ENCODE results near the gene TIAM1.

TIAM1 gene, protein sequence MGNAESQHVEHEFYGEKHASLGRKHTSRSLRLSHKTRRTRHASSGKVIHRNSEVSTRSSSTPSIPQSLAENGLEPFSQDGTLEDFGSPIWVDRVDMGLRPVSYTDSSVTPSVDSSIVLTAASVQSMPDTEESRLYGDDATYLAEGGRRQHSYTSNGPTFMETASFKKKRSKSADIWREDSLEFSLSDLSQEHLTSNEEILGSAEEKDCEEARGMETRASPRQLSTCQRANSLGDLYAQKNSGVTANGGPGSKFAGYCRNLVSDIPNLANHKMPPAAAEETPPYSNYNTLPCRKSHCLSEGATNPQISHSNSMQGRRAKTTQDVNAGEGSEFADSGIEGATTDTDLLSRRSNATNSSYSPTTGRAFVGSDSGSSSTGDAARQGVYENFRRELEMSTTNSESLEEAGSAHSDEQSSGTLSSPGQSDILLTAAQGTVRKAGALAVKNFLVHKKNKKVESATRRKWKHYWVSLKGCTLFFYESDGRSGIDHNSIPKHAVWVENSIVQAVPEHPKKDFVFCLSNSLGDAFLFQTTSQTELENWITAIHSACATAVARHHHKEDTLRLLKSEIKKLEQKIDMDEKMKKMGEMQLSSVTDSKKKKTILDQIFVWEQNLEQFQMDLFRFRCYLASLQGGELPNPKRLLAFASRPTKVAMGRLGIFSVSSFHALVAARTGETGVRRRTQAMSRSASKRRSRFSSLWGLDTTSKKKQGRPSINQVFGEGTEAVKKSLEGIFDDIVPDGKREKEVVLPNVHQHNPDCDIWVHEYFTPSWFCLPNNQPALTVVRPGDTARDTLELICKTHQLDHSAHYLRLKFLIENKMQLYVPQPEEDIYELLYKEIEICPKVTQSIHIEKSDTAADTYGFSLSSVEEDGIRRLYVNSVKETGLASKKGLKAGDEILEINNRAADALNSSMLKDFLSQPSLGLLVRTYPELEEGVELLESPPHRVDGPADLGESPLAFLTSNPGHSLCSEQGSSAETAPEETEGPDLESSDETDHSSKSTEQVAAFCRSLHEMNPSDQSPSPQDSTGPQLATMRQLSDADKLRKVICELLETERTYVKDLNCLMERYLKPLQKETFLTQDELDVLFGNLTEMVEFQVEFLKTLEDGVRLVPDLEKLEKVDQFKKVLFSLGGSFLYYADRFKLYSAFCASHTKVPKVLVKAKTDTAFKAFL (N-terminal part only)

DNA sequence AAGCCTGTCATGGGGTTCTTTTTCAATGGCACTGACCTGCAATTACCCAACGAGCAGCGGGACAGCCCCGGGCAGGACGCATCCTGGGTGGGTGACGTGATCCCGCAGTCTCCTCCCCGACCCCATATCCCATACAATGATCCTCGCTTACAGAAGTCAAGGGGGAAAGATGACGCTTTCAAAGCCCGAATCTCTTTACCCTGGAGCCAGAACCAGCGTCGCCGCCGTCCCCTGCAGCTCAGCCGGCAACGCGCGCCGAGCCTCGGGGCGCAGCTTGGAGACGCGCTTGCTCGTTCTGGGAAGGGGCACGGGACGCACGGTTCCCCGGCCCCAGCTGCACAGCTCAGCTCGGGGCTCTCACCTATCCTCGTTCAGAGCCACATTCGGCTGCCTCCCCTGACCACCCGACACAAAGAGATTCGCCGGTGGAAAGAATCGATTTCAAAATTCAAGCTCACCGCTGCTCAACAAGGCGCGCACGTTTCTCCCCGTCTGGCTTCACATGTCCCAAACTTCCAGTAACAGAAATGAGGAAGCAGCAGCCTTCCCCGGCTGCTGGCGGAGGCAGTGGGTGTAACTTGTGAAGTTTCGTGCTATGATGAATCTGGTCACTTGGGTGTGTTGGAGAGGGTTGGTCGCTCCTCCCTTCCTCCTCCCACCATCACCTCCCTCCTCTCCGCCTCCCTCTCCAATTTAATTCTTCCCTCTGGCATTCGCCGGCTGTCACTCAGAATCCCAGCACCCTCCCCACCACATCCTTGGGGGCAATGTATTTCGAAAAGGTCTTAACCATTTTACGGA lies at the start of gene TIAM1:
TSS of gene TIAM1 (minus strand) at position 582 of the 801 bp plus-strand sequence. CDS start 77,289 bp downstream, outside the sequence.
- peak; percentile 84 for DNase-seq (ENCODE audit: low read depth)
- H3K4me3 ChIP-seq (ENCODE audit: control insufficient read depth, low read depth, low read length) = peak within 1 kb of the TSS; percentile 63
- TF ChIP-seq, protein P1, sequence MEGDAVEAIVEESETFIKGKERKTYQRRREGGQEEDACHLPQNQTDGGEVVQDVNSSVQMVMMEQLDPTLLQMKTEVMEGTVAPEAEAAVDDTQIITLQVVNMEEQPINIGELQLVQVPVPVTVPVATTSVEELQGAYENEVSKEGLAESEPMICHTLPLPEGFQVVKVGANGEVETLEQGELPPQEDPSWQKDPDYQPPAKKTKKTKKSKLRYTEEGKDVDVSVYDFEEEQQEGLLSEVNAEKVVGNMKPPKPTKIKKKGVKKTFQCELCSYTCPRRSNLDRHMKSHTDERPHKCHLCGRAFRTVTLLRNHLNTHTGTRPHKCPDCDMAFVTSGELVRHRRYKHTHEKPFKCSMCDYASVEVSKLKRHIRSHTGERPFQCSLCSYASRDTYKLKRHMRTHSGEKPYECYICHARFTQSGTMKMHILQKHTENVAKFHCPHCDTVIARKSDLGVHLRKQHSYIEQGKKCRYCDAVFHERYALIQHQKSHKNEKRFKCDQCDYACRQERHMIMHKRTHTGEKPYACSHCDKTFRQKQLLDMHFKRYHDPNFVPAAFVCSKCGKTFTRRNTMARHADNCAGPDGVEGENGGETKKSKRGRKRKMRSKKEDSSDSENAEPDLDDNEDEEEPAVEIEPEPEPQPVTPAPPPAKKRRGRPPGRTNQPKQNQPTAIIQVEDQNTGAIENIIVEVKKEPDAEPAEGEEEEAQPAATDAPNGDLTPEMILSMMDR (conservative IDR thresholded peaks at IDR 0.05; ENCODE audit: control insufficient read depth, insufficient read depth, low read depth, low read length) = no peak

DNA sequence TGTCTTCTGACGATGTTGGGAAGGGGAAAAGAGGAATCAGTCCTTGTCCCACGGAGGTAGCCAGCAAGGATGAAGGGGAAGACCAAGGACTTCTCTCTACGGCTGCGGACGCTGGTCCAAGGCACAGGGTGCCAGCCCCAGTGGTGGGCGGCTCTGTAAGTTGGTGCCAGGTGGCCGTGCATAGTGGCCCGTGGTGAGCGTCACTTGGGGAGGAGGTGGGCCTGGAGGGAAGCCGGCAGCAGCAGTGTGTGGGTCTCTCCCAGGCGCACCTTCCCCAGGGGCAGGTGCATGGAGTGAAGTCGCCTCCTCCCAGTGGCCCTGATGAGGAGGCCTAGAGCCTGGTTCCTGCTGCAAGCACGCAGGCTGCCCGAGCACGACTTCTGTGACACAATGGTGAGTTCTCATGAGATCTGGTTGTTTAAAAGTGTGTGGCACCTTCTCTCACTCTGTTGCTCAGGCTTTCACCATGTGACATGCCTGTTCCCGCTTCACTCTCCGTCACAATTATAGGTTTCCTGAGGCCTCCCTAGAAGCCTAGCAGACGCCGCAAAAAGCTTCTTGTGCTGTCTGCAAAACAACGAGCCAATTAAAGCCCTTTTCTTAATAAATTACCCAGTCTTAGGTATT lies 43.6 kb upstream of the TIAM1 start:
- TF ChIP-seq, protein P1 (conservative IDR thresholded peaks at IDR 0.05; ENCODE audit: control insufficient read depth, insufficient read depth, low read depth, low read length) = no peak
- H3K4me3 ChIP-seq (ENCODE audit: control insufficient read depth, low read depth, low read length) = no peak overlapping the region
- no peak for DNase-seq (ENCODE audit: low read depth)

DNA sequence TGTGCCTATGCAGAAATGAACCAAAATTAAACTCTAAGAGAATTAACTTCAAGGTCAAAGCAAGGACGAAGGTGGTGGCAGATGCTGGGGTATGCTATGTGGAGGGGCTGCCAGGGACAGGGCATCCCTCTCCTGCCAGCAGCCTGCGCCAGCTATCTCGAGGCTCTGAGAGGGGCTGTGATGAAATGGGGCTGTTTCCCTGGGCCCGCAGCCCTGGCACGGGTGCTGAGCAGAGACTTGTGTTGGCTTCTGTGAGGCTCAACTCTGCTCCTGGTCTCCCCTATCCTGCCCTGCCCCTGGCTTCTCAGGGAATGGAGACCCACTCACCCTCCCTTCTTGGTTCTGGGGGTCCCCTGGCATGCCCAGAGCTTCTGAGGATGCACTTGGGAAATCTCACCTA lies 41.9 kb upstream of the TIAM1 start:
- DNase-seq (ENCODE audit: low read depth) = no peak
- TF ChIP-seq, protein P1 (conservative IDR thresholded peaks at IDR 0.05; ENCODE audit: control insufficient read depth, insufficient read depth, low read depth, low read length) = no peak
- no peak overlapping the region for H3K4me3 ChIP-seq (ENCODE audit: control insufficient read depth, low read depth, low read length)

DNA sequence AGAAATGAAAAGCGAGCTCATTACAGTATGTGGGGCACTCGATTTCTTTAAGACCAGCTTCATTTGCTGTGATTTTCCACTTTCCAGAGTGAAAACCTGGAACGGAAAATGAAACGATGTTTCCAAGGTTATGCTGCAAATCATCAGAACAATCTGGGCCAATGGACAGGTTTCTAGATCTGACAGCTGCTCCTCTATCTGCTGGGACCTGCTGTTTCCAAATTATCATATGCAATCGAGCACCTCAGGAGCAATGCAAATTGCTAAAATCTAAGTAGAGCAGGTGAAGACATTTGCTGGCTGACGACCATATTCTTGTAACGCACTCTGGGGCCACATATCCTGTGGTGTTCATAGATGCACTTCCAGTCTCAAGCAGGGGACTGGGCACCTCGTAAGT lies 39.7 kb upstream of the TIAM1 start:
- TF ChIP-seq, protein P1 (conservative IDR thresholded peaks at IDR 0.05; ENCODE audit: control insufficient read depth, insufficient read depth, low read depth, low read length) = no peak
- no peak overlapping the region for H3K4me3 ChIP-seq (ENCODE audit: control insufficient read depth, low read depth, low read length)
- DNase-seq (ENCODE audit: low read depth) = no peak

DNA sequence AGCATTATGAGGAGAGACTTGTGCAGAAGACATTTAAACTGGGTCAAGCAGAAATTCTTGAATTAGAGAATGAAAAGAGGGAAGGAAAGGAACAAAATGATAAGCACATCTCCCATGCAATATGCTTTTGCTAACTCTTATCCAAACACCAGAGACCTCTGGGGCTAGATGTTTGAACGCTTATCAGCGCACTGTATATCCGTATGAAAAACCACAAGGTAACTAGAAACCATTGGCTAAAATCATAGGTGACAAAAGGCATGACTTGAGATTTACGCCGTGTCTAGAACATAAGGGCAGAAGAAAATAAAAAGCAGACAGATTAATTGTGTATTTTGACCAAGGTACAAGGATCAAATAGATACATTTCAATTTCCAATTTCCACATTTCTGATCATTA lies 38.0 kb upstream of the TIAM1 start:
- no peak overlapping the region for H3K4me3 ChIP-seq (ENCODE audit: control insufficient read depth, low read depth, low read length)
- no peak for DNase-seq (ENCODE audit: low read depth)
- TF ChIP-seq, protein P1 (conservative IDR thresholded peaks at IDR 0.05; ENCODE audit: control insufficient read depth, insufficient read depth, low read depth, low read length) = no peak
